Measurements from ENCODE around the gene IL25.
"Not testable (repeated sequence)": the region's sequence is repeated elsewhere in the genome, so short reads cannot be mapped to it uniquely, and the experiment has no call there.

The IL25 gene

DNA sequence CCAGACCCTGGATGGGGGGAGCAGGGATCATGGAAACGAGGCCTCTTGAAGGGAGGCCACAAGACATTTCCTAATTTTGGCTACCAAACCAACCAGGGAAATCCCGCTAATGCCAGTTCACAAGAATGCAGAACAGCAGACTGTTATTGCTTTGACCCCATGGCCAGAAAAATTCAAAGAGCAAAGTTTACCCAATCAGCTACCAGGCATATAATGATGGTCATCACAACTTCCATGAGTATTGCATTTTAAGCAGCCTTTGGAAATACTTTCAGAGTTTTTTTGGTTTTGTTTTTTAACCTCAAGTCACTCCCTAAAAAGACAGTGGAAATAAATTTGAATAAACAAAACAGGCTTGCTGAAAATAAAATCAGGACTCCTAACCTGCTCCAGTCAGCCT lies at the start of gene IL25:
TSS of gene IL25 (plus strand) at position 301 of the 400 bp plus-strand sequence.
- DNase-seq (ENCODE audit: low read depth) = no peak

DNA sequence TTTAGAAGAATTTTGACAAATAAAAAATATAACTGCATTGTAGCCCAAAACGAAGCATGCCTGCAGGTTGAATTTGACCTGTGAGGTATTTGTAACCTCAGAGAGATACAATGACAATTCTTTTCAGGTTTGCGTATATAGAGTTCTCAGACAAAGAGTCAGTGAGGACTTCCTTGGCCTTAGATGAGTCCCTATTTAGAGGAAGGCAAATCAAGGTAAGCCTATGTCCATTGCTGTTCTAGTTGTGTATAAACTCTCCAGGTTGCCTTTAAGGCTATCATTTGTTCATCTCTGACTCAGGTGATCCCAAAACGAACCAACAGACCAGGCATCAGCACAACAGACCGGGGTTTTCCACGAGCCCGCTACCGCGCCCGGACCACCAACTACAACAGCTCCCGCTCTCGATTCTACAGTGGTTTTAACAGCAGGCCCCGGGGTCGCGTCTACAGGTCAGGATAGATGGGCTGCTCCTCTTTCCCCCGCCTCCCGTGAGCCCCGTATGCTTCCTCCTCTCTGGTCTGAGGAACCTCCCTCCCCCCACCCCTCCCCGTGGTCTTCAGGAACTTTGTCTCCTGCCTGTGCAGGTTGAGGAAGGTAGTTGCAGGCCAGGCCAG lies 48.7 kb upstream of the IL25 start:
- no peak for DNase-seq (ENCODE audit: low read depth)

- no peak for DNase-seq (ENCODE audit: low read depth)
Measured at GRCh38 chr14:23324455-23324846, 48.2 kb upstream of the IL25 start.

DNA sequence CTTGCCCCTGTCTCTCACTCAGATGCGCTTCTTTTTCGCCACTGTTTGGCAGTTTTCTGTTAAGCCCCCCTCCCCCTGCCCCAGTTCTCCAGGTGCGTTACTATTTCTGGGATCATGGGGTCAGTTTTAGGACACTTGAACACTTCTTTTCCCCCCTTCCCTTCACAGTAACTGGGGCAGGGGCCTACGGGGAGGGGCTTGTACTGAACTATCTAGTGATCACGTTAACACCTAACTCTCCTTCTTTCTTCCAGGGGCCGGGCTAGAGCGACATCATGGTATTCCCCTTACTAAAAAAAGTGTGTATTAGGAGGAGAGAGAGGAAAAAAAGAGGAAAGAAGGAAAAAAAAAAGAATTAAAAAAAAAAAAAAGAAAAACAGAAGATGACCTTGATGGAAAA lies 47.6 kb upstream of the IL25 start:
- DNase-seq (ENCODE audit: low read depth) = no peak

DNA sequence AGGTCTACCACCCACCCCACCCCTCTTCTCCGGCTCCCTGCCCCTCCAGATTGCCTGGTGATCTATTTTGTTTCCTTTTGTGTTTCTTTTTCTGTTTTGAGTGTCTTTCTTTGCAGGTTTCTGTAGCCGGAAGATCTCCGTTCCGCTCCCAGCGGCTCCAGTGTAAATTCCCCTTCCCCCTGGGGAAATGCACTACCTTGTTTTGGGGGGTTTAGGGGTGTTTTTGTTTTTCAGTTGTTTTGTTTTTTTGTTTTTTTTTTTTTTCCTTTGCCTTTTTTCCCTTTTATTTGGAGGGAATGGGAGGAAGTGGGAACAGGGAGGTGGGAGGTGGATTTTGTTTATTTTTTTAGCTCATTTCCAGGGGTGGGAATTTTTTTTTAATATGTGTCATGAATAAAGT lies 46.9 kb upstream of the IL25 start:
- DNase-seq (ENCODE audit: low read depth) = not testable (repeated sequence)

DNA sequence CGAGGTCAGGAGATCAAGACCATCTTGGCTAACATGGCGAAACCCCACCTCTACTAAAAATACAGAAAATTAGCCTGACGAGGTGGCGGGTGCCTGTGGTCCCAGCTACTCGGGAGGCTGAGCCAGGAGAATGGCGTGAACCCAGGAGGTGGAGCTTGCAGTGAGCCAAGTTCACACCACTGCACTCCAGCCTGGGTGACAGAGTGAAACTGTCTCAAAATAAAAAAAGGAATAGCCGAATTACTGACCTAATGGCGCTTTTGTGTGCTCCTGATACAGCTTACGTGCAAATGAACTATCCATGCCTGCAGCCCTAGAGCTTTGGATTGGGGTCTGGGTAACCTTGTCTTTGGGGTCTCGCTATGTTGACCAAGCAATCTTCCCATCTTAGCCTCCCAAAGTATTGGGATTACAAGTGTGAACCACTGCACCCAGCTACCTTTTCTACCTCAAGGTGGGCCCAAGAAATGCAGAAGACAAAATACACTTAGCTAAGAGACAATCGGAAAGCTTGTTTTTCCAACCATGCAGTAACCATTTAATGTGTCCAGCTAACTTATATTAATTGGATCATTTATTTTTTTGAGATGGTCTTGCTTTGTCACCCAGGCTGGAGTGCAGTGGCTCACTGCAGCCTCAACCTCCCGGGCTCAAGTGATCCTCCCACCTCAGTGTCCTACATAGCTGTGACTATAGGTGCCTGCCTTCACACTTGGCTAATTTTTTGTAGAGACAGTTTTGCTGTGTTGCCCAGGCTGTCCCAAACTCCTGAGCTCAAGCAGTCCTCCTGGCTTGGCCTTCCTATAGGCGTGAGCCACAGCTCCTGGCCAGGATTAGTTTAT lies 45.9 kb upstream of the IL25 start:
- DNase-seq (ENCODE audit: low read depth) = no peak

DNA sequence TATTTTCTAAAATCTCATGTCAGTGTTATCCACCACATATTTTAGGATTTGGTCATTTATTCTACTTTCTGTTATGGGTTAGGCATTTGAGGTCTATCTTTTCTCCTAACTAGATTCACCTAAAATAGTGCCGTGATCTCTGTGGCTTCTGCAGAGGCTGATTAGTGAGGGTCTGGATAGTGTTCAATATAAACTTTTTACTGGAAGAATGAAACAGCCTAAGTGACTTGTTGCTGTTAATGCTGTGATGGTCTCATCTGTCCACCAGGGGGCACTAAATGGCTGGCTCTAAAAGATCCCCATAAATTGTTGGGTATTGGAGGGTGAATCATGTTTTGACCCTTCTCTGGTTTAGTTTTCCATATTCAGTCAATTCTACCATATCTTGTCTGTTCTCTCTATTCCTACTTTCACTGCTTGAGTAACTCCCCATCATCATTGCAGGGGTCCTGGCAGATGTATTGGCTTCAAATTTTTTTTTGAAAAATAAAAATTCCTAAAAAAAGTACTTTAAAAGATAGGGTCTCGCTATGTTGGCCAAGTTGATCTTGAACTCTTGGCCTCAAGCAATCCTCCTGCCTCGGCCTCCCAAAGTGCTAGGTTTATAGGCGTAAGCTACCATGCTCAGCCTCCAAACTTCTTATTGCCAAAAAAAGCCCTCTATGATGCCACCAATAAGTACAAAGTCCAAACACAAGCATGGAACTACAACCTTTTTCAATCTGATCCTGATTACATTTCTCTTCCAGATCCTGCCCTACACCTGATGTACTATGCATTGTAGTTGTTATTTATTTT lies 44.5 kb upstream of the IL25 start:
- peak; percentile 79 for DNase-seq (ENCODE audit: low read depth)

DNA sequence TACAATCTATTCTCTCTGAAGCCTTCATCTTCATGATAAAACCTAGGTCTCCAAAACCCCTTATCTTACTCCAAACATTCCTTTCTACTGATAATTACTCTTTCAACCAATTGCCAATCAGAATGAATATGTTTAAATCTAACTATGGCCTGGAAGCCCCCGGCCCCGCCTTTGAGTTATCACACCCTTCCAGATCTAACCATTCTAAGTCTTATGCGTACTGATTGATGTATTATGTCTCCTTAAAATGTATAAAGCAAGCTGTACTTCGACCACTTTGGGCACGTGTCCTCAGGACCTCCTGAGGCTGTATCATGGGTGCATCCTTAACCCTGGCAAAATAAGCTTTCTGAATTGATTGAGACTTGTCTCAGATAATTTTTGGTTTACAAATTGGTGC lies 37.0 kb upstream of the IL25 start:
- no peak for DNase-seq (ENCODE audit: low read depth)

DNA sequence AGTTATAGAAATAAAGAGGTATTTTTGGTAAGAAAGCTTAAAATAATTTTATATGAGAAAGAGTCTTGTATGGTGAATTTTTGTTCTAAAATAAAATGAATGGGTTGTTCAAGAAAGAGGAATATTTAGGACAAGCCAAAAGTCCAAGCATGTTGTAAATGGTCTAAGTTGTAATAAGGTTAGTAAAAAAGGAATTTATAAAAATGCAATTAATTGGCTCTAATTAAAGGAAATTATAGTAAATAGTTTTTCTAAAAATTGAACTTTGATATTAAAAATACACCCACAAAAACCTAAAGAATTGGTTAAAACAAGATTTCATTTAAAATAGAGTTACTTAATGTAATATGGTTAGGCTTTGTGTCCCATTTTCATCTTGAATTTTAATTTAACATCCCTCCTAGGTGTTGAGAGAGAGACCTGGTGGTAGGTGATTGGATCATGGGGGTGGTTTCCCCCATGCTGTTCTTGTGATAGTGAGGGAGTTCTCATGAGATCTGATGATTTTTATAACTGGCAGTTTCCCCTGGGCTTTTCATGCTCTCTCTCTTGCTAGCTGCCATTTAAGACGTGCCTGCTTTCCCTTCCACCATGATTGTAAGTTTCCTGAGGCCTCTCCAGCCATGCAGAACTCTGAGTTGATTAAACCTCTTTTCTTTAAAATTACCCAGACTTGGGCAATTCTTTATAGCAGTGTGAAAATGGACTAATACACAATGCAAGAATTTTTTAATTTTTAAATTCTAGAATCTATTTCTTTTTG lies 32.9 kb upstream of the IL25 start:
- DNase-seq (ENCODE audit: low read depth) = no peak

- no peak for DNase-seq (ENCODE audit: low read depth)
Measured at GRCh38 chr14:23344481-23344880, 28.1 kb upstream of the IL25 start.

DNA sequence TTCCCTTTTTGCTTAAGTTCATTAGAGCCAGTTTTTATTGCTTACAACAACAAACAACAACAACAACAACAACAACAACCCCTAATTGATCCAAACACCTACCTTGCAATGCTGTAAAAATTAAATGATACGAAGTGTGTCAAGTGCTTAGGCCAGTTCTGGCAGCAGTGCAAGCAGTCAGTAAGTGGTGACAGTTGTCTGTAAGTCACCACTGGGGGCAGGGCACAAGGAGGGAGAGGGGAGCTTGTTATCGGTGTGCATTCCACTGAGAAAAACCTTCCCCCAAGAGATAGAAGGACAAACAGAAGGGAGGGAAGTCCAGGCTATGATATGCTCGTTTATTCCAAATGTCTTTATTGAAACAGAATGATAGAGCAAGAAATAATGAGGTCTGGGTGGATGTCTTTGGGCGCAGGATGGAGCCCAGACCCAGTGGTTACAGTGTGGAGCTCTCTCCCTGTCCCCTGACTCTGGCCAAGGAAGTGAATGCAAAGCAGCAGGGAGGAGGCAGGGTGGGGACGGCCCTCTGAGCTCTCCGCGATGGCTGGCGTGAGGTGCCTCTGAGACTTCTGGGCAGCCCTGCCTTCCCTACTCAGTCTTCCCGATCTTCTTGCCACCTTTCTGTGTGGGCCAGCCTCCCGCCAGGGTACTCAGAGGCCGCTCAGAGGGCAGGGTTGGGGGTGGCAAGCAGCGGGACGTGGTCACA lies 26.5 kb upstream of the IL25 start:
- no peak for DNase-seq (ENCODE audit: low read depth)

- DNase-seq (ENCODE audit: low read depth) = no peak
Measured at GRCh38 chr14:23346693-23347405, 25.8 kb upstream of the IL25 start.

GRCh38 chr14:23347406-23348296 lies 25.0 kb upstream of the IL25 start:
- no peak for DNase-seq (ENCODE audit: low read depth)

DNA sequence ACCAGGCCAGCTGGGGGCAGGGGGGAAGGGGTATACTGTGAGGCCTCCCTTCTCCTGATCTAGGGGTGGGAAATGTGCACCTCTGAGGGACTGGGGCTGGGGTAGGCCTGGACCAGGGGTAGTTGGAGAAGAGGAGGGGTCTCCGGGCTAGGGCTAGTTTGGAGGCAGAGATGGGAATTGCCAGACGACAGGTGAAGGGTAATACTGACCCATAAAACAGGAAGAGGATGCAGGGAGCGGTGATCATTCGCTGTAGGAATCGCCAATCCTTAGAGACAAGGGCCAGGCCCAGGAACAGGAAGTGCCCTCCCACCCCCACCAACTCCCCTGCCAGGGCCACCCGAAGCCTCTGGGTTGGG lies 24.3 kb upstream of the IL25 start:
- no peak for DNase-seq (ENCODE audit: low read depth)

DNA sequence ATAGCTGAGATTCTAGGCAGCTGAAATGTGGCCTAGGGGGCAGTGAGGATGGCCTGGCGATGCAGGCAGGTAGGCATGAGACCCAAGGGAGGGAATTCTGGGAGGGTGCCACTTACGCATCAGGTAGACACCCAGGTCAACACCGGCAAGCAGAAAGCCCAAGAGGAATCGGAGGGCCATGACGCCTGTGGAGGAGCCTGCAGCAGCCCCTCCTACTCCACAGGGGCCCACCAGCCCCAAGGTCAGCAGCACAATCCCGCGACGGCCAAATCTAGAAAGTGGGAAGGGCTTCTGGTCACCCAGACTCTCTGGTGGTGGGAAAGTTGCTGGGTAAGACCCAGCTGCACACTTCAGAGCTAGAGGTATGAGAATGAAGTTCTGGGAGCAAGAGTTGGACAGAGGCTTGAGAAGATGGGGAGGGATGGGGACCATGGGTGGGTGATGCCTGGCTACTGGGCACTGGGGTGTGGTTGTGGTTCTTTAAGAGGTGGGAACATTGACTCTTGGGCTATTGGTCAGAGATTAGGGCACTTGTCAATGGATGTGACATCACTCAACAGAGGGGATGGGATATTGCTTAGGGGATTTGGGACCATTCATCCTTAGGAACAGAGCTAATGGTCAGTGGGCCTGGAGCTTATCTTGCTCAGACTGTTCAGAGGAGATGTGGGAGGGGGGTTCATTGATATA lies 23.3 kb upstream of the IL25 start:
- DNase-seq (ENCODE audit: low read depth) = no peak

DNA sequence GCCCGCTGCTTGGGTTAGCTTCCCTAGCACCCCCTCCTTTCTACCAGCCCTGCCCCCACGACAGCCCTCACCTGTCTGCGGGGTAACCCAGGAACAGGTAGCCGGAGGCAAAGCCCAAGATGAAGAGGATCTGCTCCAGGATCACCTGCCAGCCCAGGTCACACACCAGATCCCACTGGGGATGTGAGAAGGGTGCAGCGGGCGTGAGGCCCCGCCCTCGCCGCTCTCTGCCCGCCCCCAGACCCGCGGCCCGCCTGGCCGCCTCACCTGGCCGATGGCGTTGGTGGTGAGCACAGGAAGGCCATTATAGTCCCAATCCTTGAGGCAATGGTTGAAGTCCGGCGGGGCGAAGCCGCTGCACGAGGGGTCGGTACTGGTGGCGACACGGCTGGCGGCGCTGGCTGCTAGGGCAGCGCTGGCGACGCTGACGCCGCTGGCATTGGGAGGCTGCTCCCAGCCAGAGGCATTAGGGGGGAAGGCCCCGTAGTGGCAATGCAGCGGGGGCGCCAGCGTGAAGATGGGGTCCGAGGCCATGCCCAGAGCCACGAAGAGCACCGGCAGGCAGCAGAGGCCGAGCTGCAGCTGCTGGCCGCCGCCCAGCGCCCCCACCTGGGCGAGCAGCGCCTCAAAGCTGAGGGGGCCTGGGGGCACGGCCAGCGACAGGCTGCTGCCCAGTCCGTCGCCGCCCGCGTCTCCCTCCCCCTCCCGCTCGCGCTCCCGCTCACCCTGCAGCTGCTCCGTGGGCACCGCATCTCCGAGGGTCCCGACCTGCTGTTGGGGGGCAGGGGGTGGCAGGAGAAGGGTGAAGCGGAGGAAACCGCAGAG lies 20.7 kb upstream of the IL25 start:
- no peak for DNase-seq (ENCODE audit: low read depth)

DNA sequence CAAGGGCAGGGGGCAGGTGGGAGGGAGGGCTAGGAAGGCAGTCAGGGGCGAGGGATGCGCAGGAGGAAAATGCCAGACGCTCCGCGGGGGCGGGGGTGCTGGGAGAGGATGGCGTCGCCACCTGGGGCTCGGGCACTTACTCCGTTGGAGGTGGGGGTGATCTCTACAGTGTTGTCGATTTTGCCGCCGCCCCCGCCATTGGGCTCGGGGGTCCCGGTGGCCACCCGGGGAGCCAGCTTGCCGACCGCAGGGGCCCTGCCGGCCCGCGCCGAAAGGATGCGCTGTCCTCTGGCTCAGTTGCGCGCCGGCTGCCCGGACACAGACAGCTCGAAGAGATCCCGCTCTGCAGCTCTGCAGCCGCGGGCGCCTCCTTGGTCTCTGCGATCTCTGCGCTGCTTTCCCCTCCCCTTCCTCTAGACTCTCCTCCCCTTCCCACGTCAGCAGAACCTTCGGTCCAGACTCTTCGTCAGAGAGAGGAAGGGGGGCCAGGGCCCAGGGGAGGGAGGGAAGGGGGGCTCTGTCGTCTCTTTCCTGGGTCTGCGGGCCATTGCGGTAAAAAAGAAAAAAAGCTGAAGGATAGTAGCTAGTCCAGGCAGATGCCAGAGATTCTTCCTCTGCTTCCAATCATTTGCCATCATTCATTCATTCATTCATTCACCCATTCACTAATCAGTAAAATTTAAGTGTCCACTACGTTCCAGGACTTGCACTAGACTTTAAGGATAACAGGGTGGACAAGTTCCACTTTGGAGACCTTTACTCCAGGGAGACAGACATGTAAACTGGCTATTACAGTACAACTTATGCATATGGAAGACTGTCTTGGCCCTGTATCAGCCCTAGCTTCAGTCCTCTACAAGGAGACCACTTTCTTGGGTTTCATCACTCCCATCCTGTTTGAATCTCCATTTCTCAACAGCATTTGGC lies 19.8 kb upstream of the IL25 start, which contains the start of gene SLC22A17:
TSS of gene SLC22A17 (minus strand) at position 382 of the 927 bp plus-strand sequence.
- DNase-seq (ENCODE audit: low read depth) = peak; percentile 92
